Astrocyte of the spinal cord (primary cell): ENCODE data around the gene PFKFB3.

Experiments
- DNase-seq: peaks from one replicate; pipeline ENCODE4 v3.0.0; 2011; ENCODE audit warnings: low read depth, low spot score
- H3K4me3 ChIP-seq: 2 replicates; pipeline ENCODE4 v1.5.1; 2011; ENCODE audit warnings: low read depth, mild to moderate bottlenecking, low read length, moderate library complexity
- in situ Hi-C: cut with HindIII; loops from 2 replicates; pipeline ENCODE4 v1.10.0; 2017; ENCODE audit warnings: low sequenced_read_pairs
- TF ChIP-seq, protein P1 (sequence below): IDR thresholded peaks from 2 replicates; pipeline ENCODE4 v1.5.1; 2012; ENCODE audit warnings: low read depth, mild to moderate bottlenecking, low read length, inconsistent platforms

The PFKFB3 gene

DNA sequence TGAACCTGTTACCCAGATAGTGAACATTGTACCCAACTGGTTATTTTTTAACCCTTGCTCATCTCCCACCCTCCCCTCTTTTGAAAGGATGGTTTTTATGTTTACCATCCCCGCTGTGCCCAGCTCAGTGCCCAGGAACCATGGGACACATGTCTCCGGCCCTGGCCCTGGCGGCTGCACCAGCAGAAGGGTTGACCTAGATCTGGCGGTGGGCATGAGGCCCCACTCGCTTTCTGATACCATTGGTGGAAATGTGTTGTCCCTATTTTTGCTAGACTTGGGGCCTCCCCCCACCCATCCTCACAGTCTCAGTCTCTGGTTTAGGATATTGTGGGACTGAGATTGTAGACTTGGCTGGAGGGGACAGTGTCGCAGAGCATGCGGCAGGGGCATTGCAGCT is 11.9 kb downstream of the PFKFB3 start:
- TF ChIP-seq, protein P1, sequence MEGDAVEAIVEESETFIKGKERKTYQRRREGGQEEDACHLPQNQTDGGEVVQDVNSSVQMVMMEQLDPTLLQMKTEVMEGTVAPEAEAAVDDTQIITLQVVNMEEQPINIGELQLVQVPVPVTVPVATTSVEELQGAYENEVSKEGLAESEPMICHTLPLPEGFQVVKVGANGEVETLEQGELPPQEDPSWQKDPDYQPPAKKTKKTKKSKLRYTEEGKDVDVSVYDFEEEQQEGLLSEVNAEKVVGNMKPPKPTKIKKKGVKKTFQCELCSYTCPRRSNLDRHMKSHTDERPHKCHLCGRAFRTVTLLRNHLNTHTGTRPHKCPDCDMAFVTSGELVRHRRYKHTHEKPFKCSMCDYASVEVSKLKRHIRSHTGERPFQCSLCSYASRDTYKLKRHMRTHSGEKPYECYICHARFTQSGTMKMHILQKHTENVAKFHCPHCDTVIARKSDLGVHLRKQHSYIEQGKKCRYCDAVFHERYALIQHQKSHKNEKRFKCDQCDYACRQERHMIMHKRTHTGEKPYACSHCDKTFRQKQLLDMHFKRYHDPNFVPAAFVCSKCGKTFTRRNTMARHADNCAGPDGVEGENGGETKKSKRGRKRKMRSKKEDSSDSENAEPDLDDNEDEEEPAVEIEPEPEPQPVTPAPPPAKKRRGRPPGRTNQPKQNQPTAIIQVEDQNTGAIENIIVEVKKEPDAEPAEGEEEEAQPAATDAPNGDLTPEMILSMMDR, result no peak
- in situ Hi-C loops, result no loop called here
- H3K4me3 ChIP-seq, result no peak overlapping the region
- no peak for DNase-seq

DNA sequence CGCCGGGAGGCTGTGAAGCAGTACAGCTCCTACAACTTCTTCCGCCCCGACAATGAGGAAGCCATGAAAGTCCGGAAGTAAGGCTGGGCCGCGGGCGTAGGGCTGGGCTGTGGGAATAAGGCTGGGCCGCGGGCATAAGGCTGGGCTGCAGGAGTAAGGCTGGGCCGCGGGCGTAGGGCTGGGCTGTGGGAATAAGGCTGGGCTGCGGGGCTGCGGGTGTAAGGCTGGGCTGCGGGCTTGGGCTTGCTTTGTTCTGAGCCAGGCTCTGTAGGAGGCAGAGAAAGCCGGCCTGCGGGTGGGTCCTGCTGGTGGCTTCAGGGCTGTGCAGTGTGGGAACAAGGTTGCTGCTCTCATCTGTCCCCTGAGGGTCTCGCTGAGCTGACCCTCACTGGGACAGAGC is 12.5 kb downstream of the PFKFB3 start:
- TF ChIP-seq, protein P1, result no peak
- in situ Hi-C loops, result no loop called here
- no peak overlapping the region for H3K4me3 ChIP-seq
- DNase-seq, result no peak

DNA sequence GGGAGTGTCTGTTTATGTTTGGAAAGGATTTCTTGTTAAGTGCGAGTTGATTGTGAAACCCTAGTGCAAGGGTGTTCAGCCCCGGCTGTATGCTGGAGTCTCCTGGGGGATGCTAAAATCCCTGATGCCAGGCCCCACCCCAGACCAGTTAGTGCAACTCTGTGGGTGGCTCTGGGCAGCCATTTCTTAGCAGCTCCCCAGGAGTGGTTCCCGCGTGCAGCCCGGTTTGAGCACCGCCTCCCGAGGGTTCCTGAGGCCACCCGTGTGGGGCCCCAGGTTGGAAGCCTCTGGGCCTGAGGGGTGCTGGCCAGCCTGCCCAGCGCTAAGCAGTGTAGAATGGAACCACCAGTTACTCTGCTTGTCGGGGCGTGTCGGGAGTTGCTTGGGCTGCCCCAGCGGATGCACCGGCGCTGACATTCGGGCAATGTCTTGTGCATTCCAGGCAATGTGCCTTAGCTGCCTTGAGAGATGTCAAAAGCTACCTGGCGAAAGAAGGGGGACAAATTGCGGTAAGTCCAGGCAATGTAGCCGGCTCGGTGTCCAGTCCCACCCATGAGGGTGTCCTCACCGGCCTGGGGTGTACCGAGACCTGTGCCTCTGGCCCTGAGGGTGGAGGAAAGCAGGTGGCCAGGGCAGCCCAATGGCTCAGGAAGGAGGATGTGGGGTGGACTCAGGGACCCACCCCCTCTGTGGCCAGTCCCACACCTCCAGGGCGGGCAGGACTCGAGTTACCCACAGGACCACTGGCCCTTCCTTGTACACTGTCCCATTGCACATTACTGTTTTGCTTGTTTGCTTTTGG is 13.2 kb downstream of the PFKFB3 start:
- DNase-seq, result no peak
- in situ Hi-C loops, result no loop called here
- TF ChIP-seq, protein P1, result no peak
- no peak overlapping the region for H3K4me3 ChIP-seq

DNA sequence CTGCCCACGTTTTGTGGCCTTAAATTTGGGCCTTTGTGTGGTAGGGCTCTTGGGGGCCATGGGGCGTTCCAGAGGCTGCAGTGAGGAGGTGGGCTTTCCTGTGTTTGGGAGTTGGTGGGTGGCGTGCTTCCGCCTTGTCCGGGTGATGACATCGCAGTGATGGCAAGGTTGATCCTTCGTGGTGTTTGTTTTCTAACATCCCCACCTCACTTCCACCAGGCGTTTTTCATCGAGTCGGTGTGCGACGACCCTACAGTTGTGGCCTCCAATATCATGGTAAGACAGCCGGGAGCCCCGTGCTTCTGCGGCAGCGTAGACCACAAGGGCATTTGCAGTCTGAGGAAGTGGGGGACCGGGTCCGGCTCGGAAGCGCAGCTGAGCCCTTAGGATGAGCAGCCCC is 14.2 kb downstream of the PFKFB3 start:
- H3K4me3 ChIP-seq, result no peak overlapping the region
- TF ChIP-seq, protein P1, result no peak
- in situ Hi-C loops, result no loop called here
- no peak for DNase-seq

DNA sequence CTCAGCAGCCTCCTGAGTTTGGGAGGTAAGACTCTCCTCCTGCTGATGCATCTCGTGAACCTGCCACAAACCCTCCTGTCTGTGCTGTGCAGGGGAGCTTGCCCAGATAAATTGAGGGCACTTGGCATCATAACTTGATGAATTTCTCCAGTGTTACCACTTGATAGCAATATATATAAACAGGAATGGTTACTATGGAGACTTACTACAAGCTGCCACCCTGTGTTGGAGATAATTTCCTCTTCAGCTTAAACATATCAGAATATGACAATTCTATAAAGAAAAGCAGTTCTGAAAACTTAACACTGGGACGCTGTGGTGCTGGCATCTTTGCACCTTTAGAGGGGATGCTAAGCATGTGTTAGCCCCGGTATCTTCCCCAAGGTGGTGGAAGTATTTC is 14.9 kb downstream of the PFKFB3 start:
- in situ Hi-C loops, result no loop called here
- DNase-seq, result no peak
- no peak overlapping the region for H3K4me3 ChIP-seq
- TF ChIP-seq, protein P1, result no peak

DNA sequence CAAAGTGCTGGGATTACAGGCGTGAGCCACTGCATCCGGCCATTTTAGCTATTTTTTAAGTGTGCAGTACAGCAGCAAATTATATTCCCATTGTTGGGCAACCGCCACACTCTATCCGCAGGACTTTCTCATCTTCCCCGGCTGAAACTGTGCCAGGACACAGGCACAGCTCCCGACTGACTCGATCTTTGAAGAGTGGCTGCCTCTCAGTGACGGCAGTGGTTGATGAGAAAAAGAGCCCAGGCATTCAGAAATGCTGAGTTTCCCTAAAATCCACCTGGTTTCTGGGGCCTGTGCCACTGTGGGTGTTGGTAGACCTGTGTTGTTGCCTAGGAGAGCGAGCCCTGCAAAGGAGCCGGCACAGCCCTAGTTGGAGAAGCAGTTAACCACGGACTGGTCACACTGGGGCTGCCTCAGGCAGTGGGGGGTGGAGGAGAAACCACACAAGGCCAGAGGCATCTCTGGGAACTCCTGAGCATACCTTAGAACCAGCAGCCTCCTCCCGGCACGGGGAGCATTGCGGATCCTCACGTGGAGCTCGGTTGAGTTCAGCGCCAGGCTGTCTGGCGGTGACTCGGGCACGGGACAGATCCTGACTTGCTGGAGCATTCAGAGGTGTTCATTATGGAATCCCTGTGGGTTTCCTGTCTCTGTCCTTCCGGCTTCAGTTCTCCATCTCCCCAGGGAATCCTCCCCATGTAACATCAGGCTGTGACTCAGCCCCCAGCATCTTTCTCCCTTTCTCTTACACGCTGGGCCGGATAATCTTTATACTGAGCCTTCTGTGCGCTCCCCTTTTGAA is 16.2 kb downstream of the PFKFB3 start:
- TF ChIP-seq, protein P1, result no peak
- no peak overlapping the region for H3K4me3 ChIP-seq
- in situ Hi-C loops, result no loop called here
- DNase-seq, result peak; percentile 89
